ENCODE results near the gene PCSK7.

The PCSK7 gene

DNA sequence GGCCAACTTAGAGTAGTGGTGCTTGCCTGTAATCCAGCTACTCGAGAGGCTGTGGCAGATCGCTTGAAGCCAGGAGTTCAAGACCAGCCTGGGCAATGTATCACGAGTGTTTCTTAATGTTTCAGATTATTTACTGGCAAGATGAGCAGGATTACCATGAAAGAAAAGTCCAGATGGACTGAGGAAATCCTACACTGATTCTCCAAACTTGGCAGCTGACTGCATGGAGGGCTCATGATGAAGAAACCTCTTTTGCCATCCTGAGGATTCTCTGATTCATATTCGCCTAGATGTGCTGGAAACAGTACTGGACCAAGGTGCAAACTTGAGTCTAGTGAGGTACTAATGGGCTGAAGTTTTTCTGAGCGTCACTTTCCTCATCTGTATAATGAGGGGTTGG is 56.1 kb downstream of the PCSK7 start:
- no peak overlapping the region for H3K4me3 ChIP-seq (ENCODE audit: insufficient read depth, low read depth, low read length)
- WGBS, 2 experiments: 89 to 94% methylated on average over 5 of the region's 5 CpGs
- no peak overlapping the region for H3K27ac ChIP-seq (ENCODE audit: insufficient read depth, low read depth, low read length, poor library complexity, severe bottlenecking)
- H3K4me1 ChIP-seq (ENCODE audit: control insufficient read depth, insufficient read depth, low read length): peaks cover 38% of the 10 kb centered on the region
- H3K36me3 ChIP-seq (ENCODE audit: control insufficient read depth, insufficient read depth, low read length): no peaks in the 10 kb centered on the region
- H3K9me3 ChIP-seq (ENCODE audit: control insufficient read depth, low read length): no peaks in the 10 kb centered on the region
- no peaks in the 10 kb centered on the region for H3K27me3 ChIP-seq (ENCODE audit: control insufficient read depth, insufficient read depth, low read length, poor library complexity, severe bottlenecking)

DNA sequence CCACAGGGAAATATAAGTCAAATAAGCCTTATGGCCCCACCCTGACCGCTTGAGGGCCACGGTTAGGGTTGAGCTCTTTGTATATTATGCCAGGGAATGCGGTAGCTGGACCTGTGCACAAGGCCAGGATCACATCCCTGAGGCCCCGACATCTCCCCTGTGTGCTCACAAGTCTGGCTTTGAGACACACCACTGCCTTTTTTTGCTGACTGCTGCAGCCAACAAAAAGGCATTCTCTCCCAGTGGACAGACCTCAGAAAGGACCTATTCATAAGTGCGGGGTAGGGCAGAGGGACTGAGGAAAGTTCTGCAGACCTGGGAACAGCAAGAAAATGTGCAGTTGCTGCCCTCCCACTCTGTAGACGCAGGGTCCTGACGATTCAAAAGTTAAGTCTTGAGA is 56.8 kb downstream of the PCSK7 start:
- 79% methylated on average over 7 of the region's 7 CpGs for WGBS, 2 experiments

DNA sequence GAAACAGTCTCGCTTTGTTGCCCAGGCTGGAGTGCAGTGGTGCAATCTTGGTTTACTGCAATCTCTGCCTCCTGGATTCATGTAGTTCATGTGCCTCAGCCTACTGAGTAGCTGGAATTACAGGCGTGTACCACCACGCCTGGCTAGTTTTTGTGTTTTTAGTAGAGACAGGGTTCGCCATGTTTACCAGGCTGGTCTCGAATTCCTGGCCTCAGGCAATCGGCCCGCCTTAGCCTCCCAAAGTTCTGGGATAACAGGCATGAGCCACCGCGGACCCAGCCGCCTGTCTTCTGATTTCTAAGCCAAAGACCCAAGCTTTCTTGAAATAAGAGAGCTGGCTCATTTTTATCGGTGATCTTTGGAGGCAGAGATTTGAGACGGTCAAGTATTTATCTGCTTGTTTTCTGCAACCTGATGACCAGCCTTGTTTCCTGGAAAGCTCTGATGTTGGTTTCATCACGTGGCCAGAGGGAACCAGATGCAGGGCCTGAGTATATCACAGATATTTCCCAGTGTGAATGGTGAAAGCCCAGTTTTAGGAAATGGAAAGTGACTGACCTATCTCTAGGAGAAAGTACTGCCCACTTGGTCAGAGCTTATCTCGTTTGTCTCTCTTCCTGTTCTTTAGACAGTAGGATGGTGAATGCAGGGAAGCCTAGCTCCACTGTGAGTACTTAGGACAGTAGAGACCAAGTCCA is 59.0 kb downstream of the PCSK7 start:
- Histone ChIP-seq H3K4me3 (ENCODE audit: insufficient read depth, low read depth, low read length) (no peak overlapping the region), H3K27ac (ENCODE audit: insufficient read depth, low read depth, low read length, poor library complexity, severe bottlenecking) (peak overlapping the region; percentile 33), H3K4me1 (ENCODE audit: control insufficient read depth, insufficient read depth, low read length) (peaks cover 24% of the 10 kb centered on the region), H3K9me3 (ENCODE audit: control insufficient read depth, low read length) (no peaks in the 10 kb centered on the region), H3K27me3 (ENCODE audit: control insufficient read depth, insufficient read depth, low read length, poor library complexity, severe bottlenecking) (no peaks in the 10 kb centered on the region), H3K36me3 (ENCODE audit: control insufficient read depth, insufficient read depth, low read length) (peaks cover 5% of the 10 kb centered on the region)
- WGBS, 2 experiments: 87 to 91% methylated on average over 14 of the region's 14 CpGs

More for the DNA sequence above, 56.8 kb downstream of the PCSK7 start:
- no peak overlapping the region for H3K27ac ChIP-seq (ENCODE audit: insufficient read depth, low read depth, low read length, poor library complexity, severe bottlenecking)
- no peaks in the 10 kb centered on the region for H3K36me3 ChIP-seq (ENCODE audit: control insufficient read depth, insufficient read depth, low read length)
- no peak overlapping the region for H3K4me3 ChIP-seq (ENCODE audit: insufficient read depth, low read depth, low read length)
- no peaks in the 10 kb centered on the region for H3K27me3 ChIP-seq (ENCODE audit: control insufficient read depth, insufficient read depth, low read length, poor library complexity, severe bottlenecking)
- H3K9me3 ChIP-seq (ENCODE audit: control insufficient read depth, low read length): no peaks in the 10 kb centered on the region
- peaks cover 34% of the 10 kb centered on the region for H3K4me1 ChIP-seq (ENCODE audit: control insufficient read depth, insufficient read depth, low read length)

DNA sequence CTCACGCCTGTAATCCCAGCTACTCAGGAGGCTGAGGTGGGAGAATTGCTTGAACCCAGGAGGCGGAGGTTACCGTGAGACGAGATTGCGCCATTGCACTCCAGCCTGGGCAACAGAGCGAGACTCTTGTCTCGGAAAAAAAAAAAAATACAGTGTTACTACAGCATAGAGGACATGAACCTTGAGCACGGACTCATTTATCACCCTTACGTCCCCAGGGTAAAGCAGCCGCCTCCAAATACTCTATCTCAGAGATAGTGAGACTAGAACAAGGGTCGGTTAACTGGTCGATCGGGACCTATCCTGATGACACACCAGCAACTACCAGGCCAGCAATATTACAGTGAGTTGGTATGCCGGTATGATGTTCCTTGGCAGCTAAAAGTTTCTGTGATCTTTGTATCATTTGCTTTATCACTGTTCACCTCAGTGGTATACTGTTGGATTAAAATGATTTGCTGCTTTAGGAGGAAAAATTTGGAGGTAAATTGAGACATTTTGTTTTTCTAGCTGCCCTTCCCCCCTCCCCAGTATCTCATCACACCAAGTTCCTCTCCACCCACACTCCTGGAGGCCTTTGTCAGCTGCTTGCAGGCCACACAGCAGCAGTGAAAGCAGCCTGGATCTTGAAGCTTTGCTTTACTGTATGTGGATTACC is 60.3 kb downstream of the PCSK7 start:
- H3K9me3 ChIP-seq (ENCODE audit: control insufficient read depth, low read length): no peaks in the 10 kb centered on the region
- peaks cover 19% of the 10 kb centered on the region for H3K36me3 ChIP-seq (ENCODE audit: control insufficient read depth, insufficient read depth, low read length)
- no peaks in the 10 kb centered on the region for H3K27me3 ChIP-seq (ENCODE audit: control insufficient read depth, insufficient read depth, low read length, poor library complexity, severe bottlenecking)
- peaks cover 22% of the 10 kb centered on the region for H3K4me1 ChIP-seq (ENCODE audit: control insufficient read depth, insufficient read depth, low read length)
- WGBS, 2 experiments: 82 to 86% methylated on average over 14 of the region's 14 CpGs
- no peak overlapping the region for H3K27ac ChIP-seq (ENCODE audit: insufficient read depth, low read depth, low read length, poor library complexity, severe bottlenecking)
- H3K4me3 ChIP-seq (ENCODE audit: insufficient read depth, low read depth, low read length): no peak overlapping the region

DNA sequence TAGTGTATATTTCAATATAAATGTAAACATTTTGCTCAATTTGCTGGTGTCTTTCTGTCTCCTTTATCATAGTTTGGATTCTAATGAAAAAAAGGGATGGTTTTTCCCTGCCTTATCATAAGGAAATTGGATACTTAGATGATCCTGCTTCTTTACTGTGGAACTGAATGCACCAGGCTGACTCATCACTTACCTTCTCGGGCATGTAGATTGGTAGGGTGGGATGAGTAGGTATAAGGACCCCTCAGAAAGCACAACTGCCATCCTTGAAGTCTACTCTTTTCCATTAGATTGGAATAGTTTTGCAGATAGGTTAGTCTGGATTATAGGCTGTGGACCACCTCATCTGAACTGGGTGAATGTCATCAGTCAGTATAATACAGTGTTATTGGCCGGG is 60.9 kb downstream of the PCSK7 start:
- Histone ChIP-seq H3K27me3 (ENCODE audit: control insufficient read depth, insufficient read depth, low read length, poor library complexity, severe bottlenecking) (no peaks in the 10 kb centered on the region), H3K36me3 (ENCODE audit: control insufficient read depth, insufficient read depth, low read length) (peaks cover 24% of the 10 kb centered on the region), H3K27ac (ENCODE audit: insufficient read depth, low read depth, low read length, poor library complexity, severe bottlenecking) (no peak overlapping the region), H3K9me3 (ENCODE audit: control insufficient read depth, low read length) (no peaks in the 10 kb centered on the region), H3K4me3 (ENCODE audit: insufficient read depth, low read depth, low read length) (no peak overlapping the region), H3K4me1 (ENCODE audit: control insufficient read depth, insufficient read depth, low read length) (peaks cover 22% of the 10 kb centered on the region)
- WGBS, 2 experiments: 84 to 96% methylated on average over 2 of the region's 2 CpGs

DNA sequence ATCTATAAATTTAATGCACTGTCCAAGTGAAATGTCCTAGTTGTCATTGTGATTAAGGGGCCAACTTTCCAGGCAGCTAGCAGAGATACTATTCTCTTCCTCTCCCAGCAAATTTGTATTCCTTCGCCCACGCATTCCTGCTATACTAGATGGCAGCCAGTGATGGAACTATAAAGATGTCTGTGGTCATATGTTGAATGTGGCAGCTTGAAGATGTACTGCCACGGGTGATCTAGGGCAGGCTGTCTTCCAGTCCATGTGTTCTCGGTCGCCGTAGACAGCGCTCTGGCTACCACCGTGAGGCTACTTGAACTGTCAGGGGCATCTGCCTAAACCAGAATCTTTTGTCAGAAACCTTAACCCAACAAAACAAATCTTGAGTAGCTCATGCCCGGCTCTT is 61.7 kb downstream of the PCSK7 start:
- peaks cover 22% of the 10 kb centered on the region for H3K4me1 ChIP-seq (ENCODE audit: control insufficient read depth, insufficient read depth, low read length)
- peaks cover 27% of the 10 kb centered on the region for H3K36me3 ChIP-seq (ENCODE audit: control insufficient read depth, insufficient read depth, low read length)
- H3K27me3 ChIP-seq (ENCODE audit: control insufficient read depth, insufficient read depth, low read length, poor library complexity, severe bottlenecking): no peaks in the 10 kb centered on the region
- no peak overlapping the region for H3K4me3 ChIP-seq (ENCODE audit: insufficient read depth, low read depth, low read length)
- no peaks in the 10 kb centered on the region for H3K9me3 ChIP-seq (ENCODE audit: control insufficient read depth, low read length)
- no peak overlapping the region for H3K27ac ChIP-seq (ENCODE audit: insufficient read depth, low read depth, low read length, poor library complexity, severe bottlenecking)
- 91 to 93% methylated on average over 8 to 9 of the region's 9 CpGs for WGBS, 2 experiments

DNA sequence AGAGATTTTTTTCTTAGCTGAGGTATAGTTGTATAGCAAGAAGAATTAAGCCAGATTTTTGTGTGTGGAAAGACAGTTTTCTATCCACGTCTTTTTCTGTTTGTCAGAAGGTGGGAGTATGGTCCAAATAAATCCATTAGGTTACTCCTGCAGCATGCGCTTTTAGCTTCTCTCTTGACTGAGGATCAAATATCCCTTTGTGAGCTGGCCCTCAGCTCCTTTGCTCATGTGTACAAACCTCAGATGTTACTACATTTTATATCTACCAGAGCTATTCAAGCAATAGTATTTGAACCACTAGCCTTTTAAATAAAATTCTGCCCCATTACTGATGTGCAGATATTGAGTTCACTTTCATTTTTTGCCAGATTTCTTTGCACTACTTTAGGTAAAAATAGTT is 62.1 kb downstream of the PCSK7 start:
- H3K4me3 ChIP-seq (ENCODE audit: insufficient read depth, low read depth, low read length): no peak overlapping the region
- WGBS, 2 experiments: 92% methylated on average over 2 of the region's 2 CpGs
- peaks cover 28% of the 10 kb centered on the region for H3K36me3 ChIP-seq (ENCODE audit: control insufficient read depth, insufficient read depth, low read length)
- H3K4me1 ChIP-seq (ENCODE audit: control insufficient read depth, insufficient read depth, low read length): peaks cover 22% of the 10 kb centered on the region
- no peaks in the 10 kb centered on the region for H3K27me3 ChIP-seq (ENCODE audit: control insufficient read depth, insufficient read depth, low read length, poor library complexity, severe bottlenecking)
- H3K9me3 ChIP-seq (ENCODE audit: control insufficient read depth, low read length): no peaks in the 10 kb centered on the region
- peak overlapping the region; percentile 17 for H3K27ac ChIP-seq (ENCODE audit: insufficient read depth, low read depth, low read length, poor library complexity, severe bottlenecking)

DNA sequence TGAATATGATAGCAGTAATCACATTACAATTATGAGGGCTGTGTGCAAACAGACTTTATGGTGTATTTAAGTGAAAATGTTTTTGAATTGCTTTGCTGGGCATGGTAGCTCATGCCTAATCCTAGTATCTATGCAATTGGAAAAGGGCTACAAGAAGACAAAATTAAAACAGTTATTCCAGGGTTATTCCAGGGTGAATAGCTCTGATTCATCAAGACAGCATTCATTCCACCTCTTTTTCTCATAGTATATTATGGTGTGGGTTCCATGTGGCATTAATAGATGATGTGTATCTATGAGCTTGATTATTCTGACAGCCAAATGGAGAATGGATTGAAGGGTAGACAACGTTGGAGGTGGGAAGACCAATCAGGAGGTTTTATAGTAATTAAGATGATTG is 65.4 kb downstream of the PCSK7 start:
- WGBS, 2 experiments: 91 to 94% methylated on average over 1 of the region's 1 CpG
- peaks cover 9% of the 10 kb centered on the region for H3K4me1 ChIP-seq (ENCODE audit: control insufficient read depth, insufficient read depth, low read length)
- peaks cover 49% of the 10 kb centered on the region for H3K36me3 ChIP-seq (ENCODE audit: control insufficient read depth, insufficient read depth, low read length)
- H3K27me3 ChIP-seq (ENCODE audit: control insufficient read depth, insufficient read depth, low read length, poor library complexity, severe bottlenecking): no peaks in the 10 kb centered on the region
- H3K4me3 ChIP-seq (ENCODE audit: insufficient read depth, low read depth, low read length): no peak overlapping the region
- no peaks in the 10 kb centered on the region for H3K9me3 ChIP-seq (ENCODE audit: control insufficient read depth, low read length)
- no peak overlapping the region for H3K27ac ChIP-seq (ENCODE audit: insufficient read depth, low read depth, low read length, poor library complexity, severe bottlenecking)

DNA sequence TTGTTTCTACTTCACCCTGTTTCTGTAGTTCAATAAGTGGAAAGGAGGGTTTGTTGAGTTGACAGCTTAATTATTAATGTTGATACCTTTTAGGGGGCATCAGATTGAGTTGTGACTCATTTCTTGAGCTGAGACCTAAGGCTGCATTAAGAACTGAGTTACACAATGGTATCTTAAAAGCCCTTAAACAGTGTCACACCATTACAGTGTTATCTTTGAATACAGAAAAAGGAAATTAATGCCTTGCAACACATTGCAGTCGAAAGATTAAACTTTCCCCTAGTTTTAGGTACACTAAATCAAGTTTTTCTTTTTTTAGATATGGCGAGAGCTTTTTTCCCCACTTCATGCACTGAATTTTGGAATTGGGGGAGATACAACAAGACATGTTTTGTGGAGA is 71.0 kb downstream of the PCSK7 start:
- Histone ChIP-seq H3K4me1 (ENCODE audit: control insufficient read depth, insufficient read depth, low read length) (no peaks in the 10 kb centered on the region), H3K9me3 (ENCODE audit: control insufficient read depth, low read length) (no peaks in the 10 kb centered on the region), H3K27ac (ENCODE audit: insufficient read depth, low read depth, low read length, poor library complexity, severe bottlenecking) (no peak overlapping the region), H3K27me3 (ENCODE audit: control insufficient read depth, insufficient read depth, low read length, poor library complexity, severe bottlenecking) (no peaks in the 10 kb centered on the region), H3K36me3 (ENCODE audit: control insufficient read depth, insufficient read depth, low read length) (peaks cover 34% of the 10 kb centered on the region), H3K4me3 (ENCODE audit: insufficient read depth, low read depth, low read length) (no peak overlapping the region)
- 83 to 100% methylated on average over 2 of the region's 2 CpGs for WGBS, 2 experiments

DNA sequence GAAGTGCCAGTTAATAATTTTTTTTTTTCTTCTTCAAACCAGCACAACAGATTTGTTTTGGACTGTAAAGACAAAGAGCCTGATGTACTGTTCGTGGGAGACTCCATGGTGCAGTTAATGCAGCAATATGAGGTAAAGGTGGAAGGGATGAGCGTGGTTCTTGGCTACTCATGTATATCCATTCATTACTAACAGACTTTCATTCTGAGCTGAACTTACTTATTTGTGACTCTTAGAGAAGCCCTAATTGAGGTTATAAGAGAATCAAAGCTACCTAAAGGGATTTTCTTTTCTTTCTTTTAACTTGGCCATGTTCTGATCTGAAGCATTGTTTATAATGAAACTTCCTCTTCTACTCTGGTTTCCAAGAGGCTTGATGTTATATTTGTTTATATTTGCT is 72.0 kb downstream of the PCSK7 start:
- Histone ChIP-seq H3K9me3 (ENCODE audit: control insufficient read depth, low read length) (no peaks in the 10 kb centered on the region), H3K4me3 (ENCODE audit: insufficient read depth, low read depth, low read length) (no peak overlapping the region), H3K36me3 (ENCODE audit: control insufficient read depth, insufficient read depth, low read length) (peaks cover 31% of the 10 kb centered on the region), H3K4me1 (ENCODE audit: control insufficient read depth, insufficient read depth, low read length) (no peaks in the 10 kb centered on the region), H3K27me3 (ENCODE audit: control insufficient read depth, insufficient read depth, low read length, poor library complexity, severe bottlenecking) (no peaks in the 10 kb centered on the region), H3K27ac (ENCODE audit: insufficient read depth, low read depth, low read length, poor library complexity, severe bottlenecking) (no peak overlapping the region)
- WGBS, 2 experiments: 89% methylated on average over 2 of the region's 2 CpGs; no CpG with 5 or more reads in 1 of the 2 experiments

Measured in ectodermal cell (in vitro differentiated cells).